GM12872 (cell line): ENCODE data around the gene TMEM134.

Experiments
- CTCF ChIP-seq: IDR thresholded peaks from 3 replicates; pipeline ENCODE4 v1.5.1; 2011; ENCODE audit warnings: low read depth, mild to moderate bottlenecking, low read length, moderate library complexity; ENCODE audit not compliant: insufficient read depth

TMEM134 gene

GRCh38 chr11:67496113-67496512 lies 27.1 kb upstream of the TMEM134 start:
- no peak for TF ChIP-seq CTCF

- TF ChIP-seq CTCF, result no peak
Observed at GRCh38 chr11:67495234-67496005, 26.4 kb upstream of the TMEM134 start.

- no peak for TF ChIP-seq CTCF
Observed at GRCh38 chr11:67494371-67495233, 25.6 kb upstream of the TMEM134 start.

GRCh38 chr11:67493548-67494370 lies 24.7 kb upstream of the TMEM134 start:
- TF ChIP-seq CTCF, result no peak

GRCh38 chr11:67492801-67493547 lies 23.9 kb upstream of the TMEM134 start:
- no peak for TF ChIP-seq CTCF

GRCh38 chr11:67492069-67492727 lies 23.1 kb upstream of the TMEM134 start:
- TF ChIP-seq CTCF, result no peak
